ENCODE results near the gene RCCD1. TPM values are rescaled to one million over a fixed set of nuclear protein-coding genes. Genes with fewer than 3 reads are reported as not detected.

Gene RCCD1
- total RNA-seq, 1 experiment from 2014 or later: 22.8 TPM

DNA sequence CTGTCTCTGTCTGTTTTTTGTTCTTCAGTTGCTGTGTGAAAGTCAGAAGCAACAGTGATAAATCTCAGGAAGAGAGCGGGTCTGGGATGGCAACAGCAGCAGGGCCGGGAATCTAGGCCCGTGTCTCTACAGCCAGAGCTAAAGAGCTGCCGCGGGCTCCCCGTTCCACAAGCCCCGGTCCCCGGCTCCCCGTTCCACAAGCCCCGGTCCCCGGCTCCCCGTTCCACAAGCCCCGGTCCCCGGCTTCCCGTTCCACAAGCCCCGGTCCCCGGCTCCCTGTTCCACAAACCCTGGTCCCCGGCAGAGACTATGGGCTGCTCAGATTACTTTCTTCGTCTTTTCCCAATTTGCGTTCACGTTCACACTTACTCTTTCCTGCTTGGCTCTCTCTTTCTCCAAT lies 19.5 kb downstream of the RCCD1 start:
- Histone ChIP-seq H3K14ac (ENCODE audit: insufficient read depth, low read length) (no peak overlapping the region), H4K5ac (ENCODE audit: insufficient read length, low read depth, low read length) (no peak overlapping the region), H3K4ac (ENCODE audit: low read depth, low read length) (no peak overlapping the region), H2BK5ac (ENCODE audit: insufficient read length, low read length) (no peak overlapping the region), H4K20me1 (ENCODE audit: control insufficient read depth, insufficient read depth, insufficient read length) (no peaks in the 10 kb centered on the region), H3K79me1 (ENCODE audit: insufficient read depth, low read depth, low read length, poor library complexity, severe bottlenecking) (peaks cover 4% of the 10 kb centered on the region), H2BK20ac (ENCODE audit: low read depth, low read length, poor library complexity, severe bottlenecking) (no peak overlapping the region), H3K4me2 (ENCODE audit: insufficient read depth, insufficient read length, low read length) (no peak overlapping the region), H3K9ac (ENCODE audit: extremely low read depth, insufficient read length, low read length) (no peak overlapping the region), H4K91ac (ENCODE audit: insufficient read length, low read depth, low read length) (no peak overlapping the region), H2BK12ac (ENCODE audit: insufficient read length, low read depth, low read length) (no peak overlapping the region), H3K27me3 (ENCODE audit: insufficient read depth, low read length) (no peaks in the 10 kb centered on the region), H2AFZ (ENCODE audit: low read length) (no peak overlapping the region), H3K79me2 (ENCODE audit: insufficient read depth, low read length) (no peaks in the 10 kb centered on the region), H3K27ac (ENCODE audit: insufficient read length, low read depth, low read length) (no peak overlapping the region), H2AK5ac (ENCODE audit: insufficient read length, low read length) (no peak overlapping the region), H4K8ac (replicated peaks; ENCODE audit: insufficient read length, low read depth, low read length) (no peak overlapping the region), H3K23me2 (ENCODE audit: insufficient read length, low read depth, low read length, poor library complexity, severe bottlenecking) (no peaks in the 10 kb centered on the region), H3K23ac (ENCODE audit: insufficient read length, low read depth, low read length) (no peak overlapping the region), H3K9me3 (ENCODE audit: control insufficient read depth, low read depth, low read length) (no peaks in the 10 kb centered on the region), H3K4me1 (ENCODE audit: insufficient read depth, low read length) (no peaks in the 10 kb centered on the region), H3K18ac (ENCODE audit: insufficient read length, low read depth, low read length) (no peak overlapping the region), H2BK120ac (ENCODE audit: low read depth, low read length, poor library complexity, severe bottlenecking) (no peak overlapping the region), H3K56ac (ENCODE audit: insufficient read length, low read depth, low read length) (no peak overlapping the region), H2BK15ac (ENCODE audit: low read depth, low read length) (no peak overlapping the region), H3T11ph (ENCODE audit: low read length) (no peak overlapping the region)
- Mint-ChIP-seq H3K4me1 (no peaks in the 10 kb centered on the region), H3K27ac (no peak overlapping the region), H3K36me3 (ENCODE audit: insufficient read depth in 1 of 3, low read depth in 3 of 3) (peaks cover 57 to 84% (median 79%) of the 10 kb centered on the region in 3 experiments; a peak in 6 of 7 replicates), H3K9me3 (no peaks in the 10 kb centered on the region), H3K4me3 (no peak overlapping the region), H3K27me3 (ENCODE audit: low read depth) (no peaks in the 10 kb centered on the region)
- DNase-seq: no peak
- TF ChIP-seq, protein P1, sequence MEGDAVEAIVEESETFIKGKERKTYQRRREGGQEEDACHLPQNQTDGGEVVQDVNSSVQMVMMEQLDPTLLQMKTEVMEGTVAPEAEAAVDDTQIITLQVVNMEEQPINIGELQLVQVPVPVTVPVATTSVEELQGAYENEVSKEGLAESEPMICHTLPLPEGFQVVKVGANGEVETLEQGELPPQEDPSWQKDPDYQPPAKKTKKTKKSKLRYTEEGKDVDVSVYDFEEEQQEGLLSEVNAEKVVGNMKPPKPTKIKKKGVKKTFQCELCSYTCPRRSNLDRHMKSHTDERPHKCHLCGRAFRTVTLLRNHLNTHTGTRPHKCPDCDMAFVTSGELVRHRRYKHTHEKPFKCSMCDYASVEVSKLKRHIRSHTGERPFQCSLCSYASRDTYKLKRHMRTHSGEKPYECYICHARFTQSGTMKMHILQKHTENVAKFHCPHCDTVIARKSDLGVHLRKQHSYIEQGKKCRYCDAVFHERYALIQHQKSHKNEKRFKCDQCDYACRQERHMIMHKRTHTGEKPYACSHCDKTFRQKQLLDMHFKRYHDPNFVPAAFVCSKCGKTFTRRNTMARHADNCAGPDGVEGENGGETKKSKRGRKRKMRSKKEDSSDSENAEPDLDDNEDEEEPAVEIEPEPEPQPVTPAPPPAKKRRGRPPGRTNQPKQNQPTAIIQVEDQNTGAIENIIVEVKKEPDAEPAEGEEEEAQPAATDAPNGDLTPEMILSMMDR (conservative IDR thresholded peaks at IDR 0.05): no peak
- WGBS (ENCODE audit: extremely low coverage, insufficient read length, low lambda C conversion rate): no CpG with 5 or more reads among the region's 21 CpGs

Measured in H9 (cell line).